ENCODE data around the gene CCT5. TPM values are rescaled to one million over a fixed set of nuclear protein-coding genes. Genes with fewer than 3 reads are reported as not detected.

CCT5 gene
- total RNA-seq (2021), result 651 and 675 TPM in 2 replicates
- percentile 98 among the genes with signal in this experiment for Bru-seq, nascent RNA
- BruChase-seq, experiment 1, labeled RNA remaining after a 2-hour chase, result percentile 98 among the genes with signal in this experiment
- BruChase-seq, experiment 2, labeled RNA remaining after a 6-hour chase, result percentile 99 among the genes with signal in this experiment
- long read RNA-seq, transcript CCT5-210 (3 exons, 1,091 nt), result minor isoform, 5 of 2,307 reads
- long read RNA-seq, transcript CCT5-213 (10 exons, 1,728 nt), result minor isoform, 11 of 2,307 reads
- long read RNA-seq, transcript CCT5-201 (11 exons, 3,675 nt), result major isoform, 2,201 of 2,307 reads
- long read RNA-seq, partial matches to known transcripts, result 46 of 2,307 reads
- long read RNA-seq, other reads (novel, unspliced or antisense), result 43 of 2,307 reads

GRCh38 chr5:10249948-10250805, at the start of gene CCT5:
Gene CCT5 (plus strand): TSS chr5:10250280. CDS start chr5:10250341, 61 bp downstream.
- Histone ChIP-seq H3K27me3 (replicated peaks; ENCODE audit: insufficient read depth, low read depth, low read length, poor library complexity) (no peaks in the 10 kb centered on the region), H3K4me1 (ENCODE audit: insufficient read depth, low read length, poor library complexity, severe bottlenecking) (peaks cover 14% of the 10 kb centered on the region), H3K9me3 (ENCODE audit: low read depth, low read length, poor library complexity, severe bottlenecking) (no peaks in the 10 kb centered on the region), H3K27ac (ENCODE audit: low read depth, low read length, poor library complexity, severe bottlenecking) (peak within 1 kb of the TSS; percentile 100), H3K36me3 (ENCODE audit: insufficient read depth, low read length, poor library complexity, severe bottlenecking) (peaks cover 22% of the 10 kb centered on the region), H3K4me3 (ENCODE audit: low read depth, low read length, poor library complexity, severe bottlenecking) (peak within 1 kb of the TSS; percentile 88)
- ChIA-PET CTCF (no interaction called here), POLR2A (ENCODE audit: low non-redundant PET) (no interaction called here)
- TF ChIP-seq EZH2 (IDR thresholded peaks at IDR 0.05; ENCODE audit: borderline replicate concordance, low read depth, low read length, poor library complexity, severe bottlenecking) (no peak), CTCF (conservative IDR thresholded peaks at IDR 0.05; ENCODE audit: low read depth, low read length) (no peak)
- DNase-seq (ENCODE audit: low spot score), result peak; percentile 98
- intact Hi-C loops (cut with micrococcal nuclease; ENCODE audit: unreplicated experiment), result loop anchor here (5.0 kb wide), 1 partner anchor 102 kb away; the partner anchor contains the start of gene MARCHF6
- BruUV-seq (replicated peaks), result TSS peak; percentile 54

- Histone ChIP-seq H3K27ac (ENCODE audit: low read depth, low read length, poor library complexity, severe bottlenecking) (no peak overlapping the region), H3K4me1 (ENCODE audit: insufficient read depth, low read length, poor library complexity, severe bottlenecking) (no peaks in the 10 kb centered on the region), H3K27me3 (replicated peaks; ENCODE audit: insufficient read depth, low read depth, low read length, poor library complexity) (no peaks in the 10 kb centered on the region), H3K9me3 (ENCODE audit: low read depth, low read length, poor library complexity, severe bottlenecking) (no peaks in the 10 kb centered on the region), H3K36me3 (ENCODE audit: insufficient read depth, low read length, poor library complexity, severe bottlenecking) (no peaks in the 10 kb centered on the region), H3K4me3 (ENCODE audit: low read depth, low read length, poor library complexity, severe bottlenecking) (no peak overlapping the region)
- ChIA-PET POLR2A (ENCODE audit: low non-redundant PET) (no interaction called here), CTCF (no interaction called here)
- BruUV-seq (replicated peaks), result no TSS peak
- DNase-seq (ENCODE audit: low spot score), result no peak
- TF ChIP-seq CTCF (conservative IDR thresholded peaks at IDR 0.05; ENCODE audit: low read depth, low read length), result peak; percentile 59
- no peak for TF ChIP-seq EZH2 (IDR thresholded peaks at IDR 0.05; ENCODE audit: borderline replicate concordance, low read depth, low read length, poor library complexity, severe bottlenecking)
- intact Hi-C loops (cut with micrococcal nuclease; ENCODE audit: unreplicated experiment), result no loop called here
Measured at GRCh38 chr5:10201223-10201868, 48.7 kb upstream of the CCT5 start.

GRCh38 chr5:10202089-10202910, 47.8 kb upstream of the CCT5 start:
- H3K4me3 ChIP-seq (ENCODE audit: low read depth, low read length, poor library complexity, severe bottlenecking), result no peak overlapping the region
- no TSS peak for BruUV-seq (replicated peaks)
- no peaks in the 10 kb centered on the region for H3K36me3 ChIP-seq (ENCODE audit: insufficient read depth, low read length, poor library complexity, severe bottlenecking)
- no peak for TF ChIP-seq CTCF (conservative IDR thresholded peaks at IDR 0.05; ENCODE audit: low read depth, low read length)
- no peak for TF ChIP-seq EZH2 (IDR thresholded peaks at IDR 0.05; ENCODE audit: borderline replicate concordance, low read depth, low read length, poor library complexity, severe bottlenecking)
- DNase-seq (ENCODE audit: low spot score), result no peak
- intact Hi-C loops (cut with micrococcal nuclease; ENCODE audit: unreplicated experiment), result no loop called here
- H3K9me3 ChIP-seq (ENCODE audit: low read depth, low read length, poor library complexity, severe bottlenecking), result no peaks in the 10 kb centered on the region
- H3K27me3 ChIP-seq (replicated peaks; ENCODE audit: insufficient read depth, low read depth, low read length, poor library complexity), result no peaks in the 10 kb centered on the region
- POLR2A ChIA-PET (ENCODE audit: low non-redundant PET), result no interaction called here
- no peaks in the 10 kb centered on the region for H3K4me1 ChIP-seq (ENCODE audit: insufficient read depth, low read length, poor library complexity, severe bottlenecking)
- H3K27ac ChIP-seq (ENCODE audit: low read depth, low read length, poor library complexity, severe bottlenecking), result no peak overlapping the region
- CTCF ChIA-PET, result no interaction called here
